Esophagus muscularis mucosa (tissue), 4 donors: Measurements from ENCODE around the gene TNFSF12. TPM values are rescaled to one million over a fixed set of nuclear protein-coding genes. Genes with fewer than 3 reads are reported as not detected.

Experiments used
- DNase-seq: peaks from one replicate; pipeline ENCODE4 v3.0.0-alpha.2; 2017; ENCODE audit errors: extremely low spot score
- H3K27ac ChIP-seq, 4 donors: fragments of 200-600 bp; sonication (generic); replicated peaks in 1 of 4; 1 replicate in 3 of 4; 2 replicates in 1 of 4; pipeline ENCODE4 v1.5.1; 2016 to 2019; ENCODE audit warnings: mild to moderate bottlenecking in 1 of 4
- H3K27me3 ChIP-seq, 4 donors: fragments of 200-600 bp; sonication (generic); one replicate each; pipeline versions ENCODE4 v1.5.1 to v1.6.0; 2016 to 2019
- H3K36me3 ChIP-seq, 4 donors: fragments of 200-600 bp; sonication (generic); one replicate each; pipeline ENCODE4 v1.5.1; 2016 to 2019
- H3K4me1 ChIP-seq, 4 donors: fragments of 200-600 bp; sonication (generic); one replicate each; pipeline ENCODE4 v1.5.1; 2016 to 2019
- H3K4me3 ChIP-seq, 4 donors: fragments of 200-600 bp; sonication (generic); 1 replicate in 2 of 4; 2 replicates in 2 of 4; pipeline ENCODE4 v1.5.1; 2016 to 2019; ENCODE audit warnings: mild to moderate bottlenecking in 4 of 4, moderate library complexity in 1 of 4
- H3K9me3 ChIP-seq, 4 donors: fragments of 200-600 bp; sonication (generic); 1 replicate in 3 of 4; 2 replicates in 1 of 4; pipeline ENCODE4 v1.5.1; 2016 to 2019
- CTCF ChIP-seq, 3 experiments: fragments of 200-600 bp in 2 of 3; fragments of 450-650 bp in 1 of 3; sonication (generic) in 2 of 3; IDR thresholded peaks; one replicate each; pipeline ENCODE4 v1.5.1; 2017 to 2019; ENCODE audit warnings: antibody characterized with exemption in 3 of 3, mild to moderate bottlenecking in 2 of 3, moderate library complexity in 1 of 3
- EP300 ChIP-seq: sonication (generic); formaldehyde crosslinking; IDR thresholded peaks from one replicate; pipeline ENCODE4 v1.6.1; 2017; ENCODE audit warnings: antibody characterized with exemption
- POLR2A ChIP-seq: fragments of 450-650 bp; IDR thresholded peaks from one replicate; pipeline ENCODE4 v1.6.1; 2017; ENCODE audit warnings: antibody characterized with exemption, moderate library complexity, mild to moderate bottlenecking, low read depth
- POLR2AphosphoS5 ChIP-seq, 2 donors: sonication (generic); formaldehyde crosslinking; IDR thresholded peaks; one replicate each; pipeline ENCODE4 v1.6.1; 2017; ENCODE audit warnings: antibody characterized with exemption in 2 of 2
- WGBS: methylation state at CpG from one replicate; pipeline ENCODE4 v1.1.5; 2018; 5-methylcytosine and 5-hydroxymethylcytosine counted together
- intact Hi-C: fragments of 100-400 bp; cut with DNase I; formaldehyde crosslinking; loops from one replicate; pipeline ENCODE4 v1.15.1; 2023
- total RNA-seq, 4 donors: library from RNA; depleted of rRNA; stranded (reverse); fragments of >200 nt; gene quantifications; one replicate each; pipeline versions ENCODE4 v1.1.0 to v1.2.1, GENCODE V29; 2016

TNFSF12 gene
- total RNA-seq, 4 donors from 2014 or later = 102 to 136 (median 122) TPM

GRCh38 chr17:7588553-7589203 is 39.8 kb downstream of the TNFSF12 start:
- 39% methylated on average over 14 of the region's 30 CpGs for WGBS
- no peak for DNase-seq

GRCh38 chr17:7589204-7589868 is 40.5 kb downstream of the TNFSF12 start:
- 12% methylated on average over 23 of the region's 56 CpGs for WGBS
- H3K36me3 ChIP-seq = peaks cover 32 to 54% (median 52%) of the 10 kb centered on the region in 4 donors
- DNase-seq = peak; percentile 96
- H3K9me3 ChIP-seq = no peaks in the 10 kb centered on the region
- H3K4me3 ChIP-seq = peak overlapping the region; percentile 61 to 64 (median 62)
- intact Hi-C loops = loop anchor here (2.0 kb wide), 1 partner anchor 75 kb away; no protein-coding TSS in a partner anchor
- TF ChIP-seq CTCF (IDR thresholded peaks at IDR 0.05) = peak; percentile 89 to 97 (median 89)
- no peak for TF ChIP-seq EP300
- TF ChIP-seq POLR2AphosphoS5 (IDR thresholded peaks at IDR 0.05) = peak; percentile 69 to 78
- TF ChIP-seq POLR2A = no peak
- H3K4me1 ChIP-seq = peaks cover 34 to 62% (median 57%) of the 10 kb centered on the region in 4 donors
- peak overlapping the region; percentile 78 to 86 (median 83) for H3K27ac ChIP-seq
- H3K27me3 ChIP-seq = no peaks in the 10 kb centered on the region

More at GRCh38 chr17:7588553-7589203, 39.8 kb downstream of the TNFSF12 start:
- Histone ChIP-seq H3K27ac (peak overlapping the region; percentile 78 to 86 (median 83)), H3K4me3 (peak overlapping the region; percentile 61 to 64 (median 62)), H3K9me3 (no peaks in the 10 kb centered on the region), H3K27me3 (no peaks in the 10 kb centered on the region), H3K4me1 (peaks cover 36 to 65% (median 60%) of the 10 kb centered on the region in 4 donors), H3K36me3 (peaks cover 26 to 47% (median 45%) of the 10 kb centered on the region in 4 donors)
- intact Hi-C loops = loop anchor here (2.0 kb wide), 1 partner anchor 74 kb away; no protein-coding TSS in a partner anchor
- TF ChIP-seq POLR2AphosphoS5 (IDR thresholded peaks at IDR 0.05) (no peak), POLR2A (no peak), EP300 (no peak), CTCF (IDR thresholded peaks at IDR 0.05) (no peak)

- no peak for DNase-seq
- TF ChIP-seq EP300 = no peak
- no peak for TF ChIP-seq POLR2AphosphoS5 (IDR thresholded peaks at IDR 0.05)
- TF ChIP-seq CTCF (IDR thresholded peaks at IDR 0.05) = no peak
- TF ChIP-seq POLR2A = no peak
- peak within 1 kb of the TSS; percentile 78 to 86 (median 83) for H3K27ac ChIP-seq
- peak within 1 kb of the TSS; percentile 61 to 64 (median 62) for H3K4me3 ChIP-seq
- WGBS = 57% methylated on average over 16 of the region's 24 CpGs
- H3K4me1 ChIP-seq = peaks cover 27 to 54% (median 49%) of the 10 kb centered on the region in 4 donors
- intact Hi-C loops = loop anchor here (2.0 kb wide), 1 partner anchor 75 kb away; no protein-coding TSS in a partner anchor
- H3K36me3 ChIP-seq = peaks cover 40 to 61% (median 59%) of the 10 kb centered on the region in 4 donors
- no peaks in the 10 kb centered on the region for H3K27me3 ChIP-seq
- no peaks in the 10 kb centered on the region for H3K9me3 ChIP-seq
Measured at GRCh38 chr17:7589891-7590691, 41.2 kb downstream of the TNFSF12 start, which contains the start of gene SOX15. Gene SOX15 (minus strand): TSS chr17:7590094. CDS start chr17:7589676, 418 bp downstream.

- intact Hi-C loops = no loop called here
Measured at GRCh38 chr17:7590743-7591142, 41.9 kb downstream of the TNFSF12 start.

More at GRCh38 chr17:7590743-7591142, 41.9 kb downstream of the TNFSF12 start:
- Histone ChIP-seq H3K36me3 (peaks cover 46 to 68% (median 66%) of the 10 kb centered on the region in 4 donors), H3K27ac (no peak overlapping the region), H3K4me3 (no peak overlapping the region), H3K9me3 (no peaks in the 10 kb centered on the region), H3K4me1 (peaks cover 23 to 48% (median 43%) of the 10 kb centered on the region in 4 donors), H3K27me3 (no peaks in the 10 kb centered on the region)
- TF ChIP-seq POLR2AphosphoS5 (IDR thresholded peaks at IDR 0.05) (no peak), EP300 (no peak), POLR2A (no peak), CTCF (IDR thresholded peaks at IDR 0.05) (no peak)
- no peak for DNase-seq
- WGBS = 100% methylated on average over 1 of the region's 4 CpGs
